GM18498 (cell line): ENCODE data around the gene CHRM1.
"Not testable (repeated sequence)": the region's sequence is repeated elsewhere in the genome, so short reads cannot be mapped to it uniquely, and the experiment has no call there.

Experiments used
- ATAC-seq: cut with Tn5 transposase; IDR thresholded peaks from one replicate; pipeline ENCODE4 v1.9.1; 2021; ENCODE audit warnings: mild to moderate bottlenecking, moderate library complexity; ENCODE audit not compliant: unreplicated experiment

CHRM1 gene

DNA sequence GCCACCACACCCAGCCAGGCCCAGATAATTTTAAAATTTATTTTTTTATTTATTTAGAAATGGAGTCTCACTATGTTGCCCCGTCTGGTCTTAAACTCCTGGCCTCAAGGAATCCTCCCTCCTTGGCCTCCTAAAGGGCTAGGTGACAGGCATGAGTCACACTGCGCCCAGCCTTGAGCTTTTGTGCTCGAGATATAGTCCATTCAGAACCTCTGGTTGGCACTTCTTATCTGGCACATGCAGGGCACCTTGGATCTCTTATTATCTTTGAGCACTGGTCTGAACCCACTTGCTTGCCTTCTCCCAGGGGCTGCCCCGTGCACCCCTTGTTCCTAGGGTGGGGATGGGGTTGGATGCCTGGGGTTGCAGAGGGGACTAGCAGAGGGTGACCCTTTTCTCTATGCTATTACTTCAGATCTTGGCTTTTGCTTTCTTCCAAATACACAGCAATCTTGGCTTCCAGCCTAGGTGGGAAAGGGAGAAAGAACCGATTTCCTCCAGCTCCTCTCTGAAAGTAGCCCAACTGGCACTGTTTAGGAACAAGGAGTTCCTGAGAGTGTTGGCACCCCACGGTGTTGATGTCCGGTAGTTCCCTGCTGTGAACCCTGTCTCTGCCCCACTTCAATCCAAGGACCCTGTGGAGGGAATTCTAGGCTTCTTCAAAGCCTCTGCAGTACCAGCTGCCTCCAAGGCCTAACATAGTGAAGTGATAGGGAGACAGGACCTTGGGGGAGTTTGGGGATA is 41.8 kb downstream of the CHRM1 start:
- no peak for ATAC-seq

DNA sequence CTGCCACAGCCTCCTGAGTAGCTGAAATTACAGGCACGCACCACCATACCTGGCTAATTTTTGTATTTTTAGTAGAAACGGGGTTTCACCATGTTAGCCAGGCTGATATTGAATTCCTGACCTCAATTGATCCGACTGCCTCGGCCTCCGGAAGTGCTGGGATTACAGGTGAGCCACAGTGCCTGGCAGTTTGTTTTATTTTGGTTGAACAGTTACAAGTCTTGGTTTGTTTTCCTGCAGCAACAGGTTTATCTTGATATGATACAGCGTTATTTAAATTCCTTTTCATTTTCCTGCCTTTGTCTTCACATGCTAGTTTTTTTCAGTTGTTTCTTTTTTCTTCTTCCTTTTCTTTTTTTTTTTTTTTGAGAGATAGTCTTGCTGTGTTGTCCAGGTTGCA is 44.5 kb downstream of the CHRM1 start:
- no peak for ATAC-seq

DNA sequence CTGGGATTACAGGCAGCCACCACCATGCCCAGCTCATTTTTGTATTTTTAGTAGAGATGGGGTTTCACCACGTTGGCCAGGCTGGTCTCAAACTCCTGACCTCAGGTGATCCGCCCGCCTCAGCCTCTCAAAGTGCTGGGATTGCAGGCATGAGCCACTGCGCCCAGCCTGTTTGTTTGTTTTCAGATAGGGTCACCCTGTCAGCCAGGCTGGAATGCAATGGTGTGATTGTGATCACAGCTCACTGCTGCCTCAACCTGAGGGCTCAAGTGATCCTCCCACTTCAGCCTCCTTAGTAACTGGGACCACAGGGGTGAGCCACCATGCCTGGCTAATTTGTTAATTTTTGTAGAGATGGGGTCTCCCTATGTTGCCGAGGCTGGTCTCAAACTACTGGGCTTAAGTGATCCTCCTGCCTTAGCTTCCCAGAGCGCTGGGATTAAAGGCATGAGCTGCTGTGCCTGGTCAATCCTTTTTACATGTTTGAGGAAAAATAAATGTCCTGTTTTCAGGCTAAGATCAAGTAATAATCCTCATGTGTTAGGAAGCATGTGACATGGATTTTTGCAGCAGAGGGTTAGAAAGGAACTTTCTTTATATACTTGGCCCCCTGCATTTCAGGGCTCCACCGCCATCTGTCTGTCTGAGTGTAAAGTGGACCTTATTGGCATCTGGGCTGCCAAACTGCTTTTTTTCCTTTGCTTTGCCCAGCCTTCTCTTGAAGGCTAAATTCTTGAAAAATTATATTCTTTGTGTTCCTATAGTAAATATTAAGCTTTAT is 45.3 kb downstream of the CHRM1 start:
- no peak for ATAC-seq

DNA sequence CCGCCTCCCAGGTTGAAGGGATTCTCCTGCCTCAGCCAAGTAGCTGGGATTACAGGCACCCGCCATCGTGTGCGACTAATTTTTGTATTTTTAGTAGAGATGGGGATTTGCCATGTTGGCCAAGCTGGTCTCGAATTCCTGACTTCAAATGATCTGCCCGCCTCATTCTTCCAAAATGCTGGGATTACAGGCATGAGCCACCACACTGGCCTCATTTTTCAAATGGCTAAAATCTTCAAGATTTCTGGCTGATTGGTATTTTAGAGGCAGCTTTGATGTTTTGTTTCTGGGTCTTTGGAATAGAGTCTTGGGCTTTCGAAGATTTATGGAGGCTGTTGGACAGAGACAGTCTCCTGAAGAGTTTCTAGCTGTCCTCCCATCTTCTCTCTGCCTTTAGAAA is 46.3 kb downstream of the CHRM1 start:
- ATAC-seq = no peak

DNA sequence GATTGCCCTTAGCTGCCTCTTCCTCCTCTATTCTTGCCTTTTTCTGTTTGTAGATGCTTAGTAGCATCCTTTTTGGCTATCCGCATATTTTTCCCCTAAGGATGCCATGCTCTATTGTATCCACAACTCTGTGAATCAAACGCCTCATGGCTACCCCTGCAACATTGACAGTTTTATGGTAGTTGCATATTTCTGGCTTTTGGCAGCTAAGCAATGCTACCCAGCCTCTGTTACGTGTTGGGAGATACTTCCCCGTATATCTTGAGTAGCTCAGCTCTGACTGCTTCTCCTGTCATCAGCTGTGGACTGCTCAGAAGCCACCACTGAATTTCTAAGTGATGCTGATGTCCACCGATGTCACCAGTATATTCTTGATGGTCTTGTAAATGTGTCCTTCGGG is 55.5 kb downstream of the CHRM1 start:
- no peak for ATAC-seq

DNA sequence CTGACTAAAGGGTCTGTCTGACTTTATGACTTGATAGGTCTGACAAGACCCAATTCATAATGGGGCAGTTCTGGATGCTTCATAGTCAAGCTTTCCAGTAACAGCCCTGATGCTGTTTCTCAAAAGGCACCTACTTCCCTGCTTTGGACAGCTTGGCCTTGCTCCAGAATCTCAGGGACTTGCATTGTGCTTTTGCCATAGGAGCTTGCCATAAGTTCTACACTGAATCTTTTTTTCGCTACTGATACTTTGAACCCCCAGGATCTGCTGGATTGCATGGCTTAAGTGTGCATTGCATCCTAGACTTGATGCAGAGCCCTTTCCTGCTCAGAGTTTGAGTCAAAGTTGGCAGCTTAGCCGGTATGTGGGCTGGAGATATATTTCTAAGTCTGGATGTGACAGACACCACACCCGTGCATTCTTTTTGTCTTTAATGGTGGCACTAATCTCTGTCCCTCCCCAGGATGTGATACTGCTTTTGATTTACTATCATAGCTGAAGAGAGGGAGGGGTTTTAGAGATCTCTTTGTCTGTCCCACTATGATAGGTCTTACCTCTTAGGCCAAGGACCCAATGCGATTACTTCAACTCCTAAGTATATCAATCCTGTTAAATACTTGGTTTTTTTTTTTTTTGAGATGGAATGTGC is 57.4 kb downstream of the CHRM1 start:
- no peak for ATAC-seq

DNA sequence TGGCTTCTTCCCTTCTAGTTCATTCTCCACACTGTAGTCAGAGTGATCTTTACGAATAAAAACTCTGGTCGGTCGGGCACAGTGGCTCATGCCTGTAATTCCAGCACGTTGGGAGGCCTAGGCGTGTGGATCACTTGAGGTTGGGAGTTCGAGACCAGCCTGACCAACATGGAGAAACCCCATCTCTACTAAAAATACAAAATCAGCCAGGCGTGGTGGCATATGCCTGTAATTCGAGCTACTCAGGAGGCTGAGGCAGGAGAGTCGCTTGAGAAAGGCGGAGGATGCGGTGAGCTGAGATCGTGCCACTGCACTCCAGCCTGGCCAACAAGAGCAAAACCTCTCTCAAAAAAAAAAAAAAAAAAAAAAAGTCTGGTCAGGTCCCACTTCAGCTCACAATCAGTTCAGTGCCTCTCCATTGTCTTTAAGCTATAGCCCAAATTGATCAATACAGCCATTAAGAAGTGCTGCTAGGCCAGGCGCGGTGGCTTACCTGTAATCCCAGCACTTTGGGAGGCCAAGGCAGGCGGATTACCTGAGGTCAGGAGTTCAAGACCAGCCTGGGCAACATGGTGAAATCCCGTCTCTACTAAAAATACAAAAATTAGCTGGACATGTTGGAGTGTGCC is 59.5 kb downstream of the CHRM1 start:
- not testable (repeated sequence) for ATAC-seq

DNA sequence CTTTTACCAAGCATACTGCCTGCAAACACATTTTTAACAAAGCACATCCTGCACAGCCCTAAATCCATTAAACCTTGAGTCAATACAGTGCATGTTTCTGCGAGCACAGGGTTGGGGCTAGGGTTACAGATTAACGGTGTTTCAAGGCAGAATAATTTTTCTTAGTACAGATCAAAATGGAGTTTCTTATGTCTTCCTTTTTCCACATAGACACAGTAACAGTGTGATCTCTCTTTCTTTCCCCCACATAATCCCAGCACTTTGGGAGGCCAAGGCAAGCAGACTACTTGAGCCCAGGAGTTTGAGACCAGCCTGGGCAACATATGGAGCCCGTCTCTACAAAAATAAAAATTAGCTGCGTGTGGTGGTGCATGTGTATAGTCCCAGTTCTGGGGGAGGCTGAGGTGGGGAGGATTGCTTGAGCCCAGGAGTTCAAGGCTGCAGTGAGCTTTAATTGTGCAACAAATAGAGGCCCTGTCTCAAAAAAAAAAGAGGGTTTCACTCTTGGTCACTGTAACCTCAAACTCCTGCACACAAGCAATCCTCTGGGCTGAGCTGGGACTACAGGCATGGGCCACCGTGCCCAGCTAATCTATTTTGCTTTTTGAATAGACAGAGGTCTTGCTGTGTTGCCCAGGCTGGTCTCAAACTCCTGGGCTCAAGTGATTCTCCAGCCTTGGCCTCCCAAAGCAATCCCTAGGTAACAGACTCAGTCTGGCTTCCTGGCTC is 60.2 kb downstream of the CHRM1 start:
- ATAC-seq = no peak

DNA sequence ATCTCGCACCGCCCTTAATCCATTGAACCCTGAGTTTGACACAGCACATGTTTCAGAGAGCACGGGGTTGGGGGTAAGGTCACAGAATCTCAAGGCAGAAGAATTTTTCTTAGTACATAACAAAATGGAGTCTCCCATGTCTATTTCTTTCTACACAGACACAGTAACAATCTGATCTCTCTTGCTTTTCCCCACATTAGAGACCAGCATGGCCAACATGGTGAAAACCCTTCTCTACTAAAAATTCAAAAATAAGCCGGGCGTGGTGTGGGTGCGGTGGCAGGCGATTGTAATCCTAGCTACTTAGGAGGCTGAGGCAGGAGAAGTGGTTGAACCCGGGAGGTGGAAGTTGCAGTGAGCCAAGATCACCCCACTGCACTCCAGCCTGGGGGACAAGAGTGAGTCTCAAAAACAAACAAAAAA is 61.9 kb downstream of the CHRM1 start:
- not testable (repeated sequence) for ATAC-seq
